GM23338 (cell line): ENCODE results near the gene LCOR.

Experiments
- CREB1 ChIP-seq: fragments of 250-450 bp; sonication (Bioruptor Pico); IDR thresholded peaks from 2 replicates; pipeline ENCODE4 v1.5.0; 2020; ENCODE audit warnings: low read depth, mild to moderate bottlenecking, moderate library complexity
- CTCF ChIP-seq, 2 experiments: fragments of 200-600 bp in 1 of 2; sonication (generic) in 1 of 2; conservative IDR thresholded peaks; 2 replicates each; pipeline versions ENCODE4 v1.5.1 to v1.6.1; 2016 to 2017; ENCODE audit warnings: antibody characterized with exemption in 2 of 2, low read depth in 2 of 2, mild to moderate bottlenecking in 2 of 2, moderate library complexity in 1 of 2
- EZH2 ChIP-seq: fragments of 200-600 bp; sonication (generic); IDR thresholded peaks from one replicate; pipeline ENCODE4 v1.8.0; 2017; ENCODE audit warnings: antibody characterized with exemption, mild to moderate bottlenecking, low read depth; ENCODE audit not compliant: unreplicated experiment
- EZH2phosphoT487 ChIP-seq: fragments of 200-600 bp; sonication (generic); IDR thresholded peaks from one replicate; pipeline ENCODE4 v1.8.1; 2018; ENCODE audit warnings: antibody characterized with exemption; ENCODE audit not compliant: unreplicated experiment
- JUNB ChIP-seq: IDR thresholded peaks from one replicate; pipeline ENCODE4 v1.6.1; 2016; ENCODE audit warnings: antibody characterized with exemption; ENCODE audit not compliant: unreplicated experiment
- POLR2AphosphoS5 ChIP-seq: IDR thresholded peaks from 2 replicates; pipeline ENCODE4 v1.6.1; 2016; ENCODE audit warnings: antibody characterized with exemption, low read depth
- REST ChIP-seq: IDR thresholded peaks from one replicate; pipeline ENCODE4 v1.6.1; 2018; ENCODE audit warnings: antibody characterized with exemption; ENCODE audit not compliant: unreplicated experiment
- STAT1 ChIP-seq: IDR thresholded peaks from one replicate; pipeline ENCODE4 v1.6.1; 2016; ENCODE audit warnings: antibody characterized with exemption; ENCODE audit not compliant: unreplicated experiment
- ZNF462 ChIP-seq: fragments of 250-450 bp; sonication (Bioruptor Pico); IDR thresholded peaks from 2 replicates; pipeline ENCODE4 v1.5.0; 2020; ENCODE audit warnings: mild to moderate bottlenecking, moderate library complexity

- TF ChIP-seq CTCF (conservative IDR thresholded peaks at IDR 0.05; ENCODE audit: low read depth in 2 of 2) (no peak), POLR2AphosphoS5 (no peak), REST (no peak), EZH2 (no peak), CREB1 (no peak), EZH2phosphoT487 (no peak), JUNB (no peak), ZNF462 (CRISPR knock-in tag) (no peak), STAT1 (no peak)
Measured at GRCh38 chr10:97011397-97011796, 179.3 kb downstream of the LCOR start.
